Effector memory CD8-positive, alpha-beta T cell (primary cell): Measurements from ENCODE around the gene TUT4.
A peak's percentile ranks its signal among the peaks of the same experiment; 100 is the strongest.
"Not testable (repeated sequence)": the region's sequence is repeated elsewhere in the genome, so short reads cannot be mapped to it uniquely, and the experiment has no call there.

Experiments used
- ATAC-seq: fragments of 150-1000 bp; cut with Tn5 transposase; replicated peaks from 2 replicates; pipeline ENCODE4 v1.10.0; 2021; ENCODE audit warnings: mild to moderate bottlenecking, moderate library complexity
- DNase-seq, 3 experiments: peaks; one replicate each; pipeline ENCODE4 v3.0.0; 2021
- H3K27ac Mint-ChIP-seq, 2 donors: one replicate each; pipeline ENCODE4 v1.8.0; 2022; ENCODE audit warnings: mild to moderate bottlenecking in 2 of 2, mixed read lengths in 2 of 2, moderate library complexity in 2 of 2
- H3K27me3 Mint-ChIP-seq, 2 donors: one replicate each; pipeline ENCODE4 v1.8.0; 2022; ENCODE audit warnings: mixed read lengths in 2 of 2
- H3K36me3 Mint-ChIP-seq: one replicate; pipeline ENCODE4 v1.8.0; 2022; ENCODE audit warnings: mild to moderate bottlenecking, moderate library complexity, mixed read lengths; ENCODE audit not compliant: insufficient read depth
- H3K4me1 Mint-ChIP-seq, 2 donors: one replicate each; pipeline ENCODE4 v1.8.0; 2022; ENCODE audit warnings: low read depth in 2 of 2, mixed read lengths in 2 of 2
- H3K4me3 Mint-ChIP-seq, 2 donors: one replicate each; pipeline ENCODE4 v1.8.0; 2022; ENCODE audit warnings: mild to moderate bottlenecking in 2 of 2, mixed read lengths in 2 of 2, moderate library complexity in 2 of 2
- H3K9me3 Mint-ChIP-seq, 2 donors: one replicate each; pipeline ENCODE4 v1.8.0; 2022; ENCODE audit warnings: mixed read lengths in 2 of 2

TUT4 gene

DNA sequence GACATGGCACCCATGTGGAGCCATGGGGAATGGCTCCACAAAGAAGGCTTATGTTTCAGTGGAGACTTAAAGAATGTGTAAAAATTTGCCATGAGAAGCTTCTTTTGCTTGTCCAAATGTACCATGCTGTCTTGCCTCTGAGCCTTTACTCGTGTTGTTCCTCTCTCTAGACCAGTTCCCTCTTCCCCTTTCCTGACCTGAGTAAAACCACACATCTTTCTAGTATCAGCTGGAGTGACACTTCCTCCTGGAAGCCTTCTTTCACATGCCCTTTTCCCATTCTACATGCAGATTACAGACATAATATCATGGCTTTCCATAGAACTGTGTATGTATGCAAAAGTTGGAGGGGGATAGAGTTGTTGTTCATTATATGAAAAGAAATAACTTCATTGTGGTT is 35.6 kb upstream of the TUT4 start:
- Mint-ChIP-seq H3K36me3 (no peaks in the 10 kb centered on the region), H3K9me3 (no peaks in the 10 kb centered on the region), H3K27ac (no peak overlapping the region), H3K27me3 (no peaks in the 10 kb centered on the region), H3K4me1 (no peaks in the 10 kb centered on the region), H3K4me3 (no peak overlapping the region)
- ATAC-seq (no peak), DNase-seq (no peak)

DNA sequence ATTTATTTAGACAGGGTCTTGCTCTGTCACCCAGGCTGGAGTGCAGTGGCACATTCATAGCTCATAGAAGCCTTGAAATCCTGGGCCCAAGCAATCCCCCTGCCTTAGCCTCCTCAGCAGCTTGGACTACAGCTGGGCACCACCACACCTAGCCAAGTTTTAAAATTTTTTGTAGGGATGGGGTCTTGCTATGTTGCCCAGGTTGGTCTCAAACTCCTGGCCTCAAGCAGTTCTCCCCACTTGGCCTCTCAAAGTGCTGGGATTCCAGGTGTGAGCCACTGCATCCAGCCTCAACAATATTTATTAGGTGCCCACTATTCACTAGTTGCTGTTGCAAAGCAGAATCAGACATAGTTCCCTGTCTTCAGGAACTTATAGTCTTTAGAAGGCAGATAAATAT is 35.1 kb upstream of the TUT4 start:
- ATAC-seq (no peak), DNase-seq (no peak)
- no peak overlapping the region for H3K27ac Mint-ChIP-seq
- no peak overlapping the region for H3K4me3 Mint-ChIP-seq
- no peaks in the 10 kb centered on the region for H3K27me3 Mint-ChIP-seq
- no peaks in the 10 kb centered on the region for H3K4me1 Mint-ChIP-seq
- peaks cover under 1% of the 10 kb centered on the region for H3K36me3 Mint-ChIP-seq
- no peaks in the 10 kb centered on the region for H3K9me3 Mint-ChIP-seq

DNA sequence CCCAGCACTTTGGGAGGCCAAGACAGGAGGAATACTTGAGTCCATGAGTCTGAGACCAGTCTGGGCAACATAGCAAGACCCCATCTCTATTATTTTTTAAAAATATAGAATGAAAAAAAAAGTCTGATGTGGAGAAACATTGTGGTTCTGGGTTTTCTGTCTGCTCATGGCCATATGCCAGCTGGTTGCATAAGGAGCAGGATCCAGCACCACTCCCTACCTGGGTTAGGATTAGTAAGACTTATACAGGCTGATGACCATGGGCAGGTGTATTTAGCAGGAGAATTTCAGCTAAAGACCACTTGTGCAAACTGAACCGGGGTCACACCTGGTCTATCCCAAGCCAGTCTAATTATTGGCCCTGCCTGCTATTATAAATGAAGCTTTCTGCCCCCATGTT is 32.6 kb upstream of the TUT4 start:
- H3K4me1 Mint-ChIP-seq: no peaks in the 10 kb centered on the region
- ATAC-seq (no peak), DNase-seq (no peak)
- no peaks in the 10 kb centered on the region for H3K9me3 Mint-ChIP-seq
- no peak overlapping the region for H3K27ac Mint-ChIP-seq
- H3K27me3 Mint-ChIP-seq: no peaks in the 10 kb centered on the region
- no peak overlapping the region for H3K4me3 Mint-ChIP-seq
- peaks cover 4% of the 10 kb centered on the region for H3K36me3 Mint-ChIP-seq

DNA sequence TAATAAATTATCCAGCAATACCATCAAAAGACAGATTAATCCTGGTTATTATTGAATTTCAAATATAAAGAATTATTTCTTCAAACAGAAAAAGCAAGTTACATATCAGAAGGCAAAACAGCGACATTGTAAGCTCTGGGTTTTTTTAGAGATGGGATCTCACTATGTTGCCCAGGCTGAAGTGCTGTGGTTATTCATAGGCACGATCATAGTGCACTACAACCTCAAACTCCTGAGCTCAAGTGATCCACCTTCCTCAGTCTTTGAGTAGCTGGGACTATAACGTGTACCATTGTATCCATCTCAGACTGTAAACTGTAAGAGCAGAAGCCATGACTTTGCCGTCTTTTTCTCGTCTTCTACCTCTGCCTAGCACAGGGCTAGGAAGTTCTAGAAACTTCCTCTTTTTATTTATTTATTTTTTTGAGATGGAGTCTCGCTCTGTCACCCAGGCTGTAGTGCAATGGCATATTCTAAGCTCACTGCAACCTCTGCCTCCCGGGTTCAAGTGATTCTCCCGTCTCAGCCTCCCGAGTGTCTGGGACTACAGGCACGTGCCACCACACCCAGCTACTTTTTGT is 29.3 kb upstream of the TUT4 start:
- H3K4me3 Mint-ChIP-seq: no peak overlapping the region
- H3K4me1 Mint-ChIP-seq: peaks cover 7 to 13% of the 10 kb centered on the region in 2 donors
- peaks cover 4% of the 10 kb centered on the region for H3K36me3 Mint-ChIP-seq
- H3K27ac Mint-ChIP-seq: no peak overlapping the region
- DNase-seq: no peak
- H3K9me3 Mint-ChIP-seq: no peaks in the 10 kb centered on the region
- no peak for ATAC-seq
- no peaks in the 10 kb centered on the region for H3K27me3 Mint-ChIP-seq

DNA sequence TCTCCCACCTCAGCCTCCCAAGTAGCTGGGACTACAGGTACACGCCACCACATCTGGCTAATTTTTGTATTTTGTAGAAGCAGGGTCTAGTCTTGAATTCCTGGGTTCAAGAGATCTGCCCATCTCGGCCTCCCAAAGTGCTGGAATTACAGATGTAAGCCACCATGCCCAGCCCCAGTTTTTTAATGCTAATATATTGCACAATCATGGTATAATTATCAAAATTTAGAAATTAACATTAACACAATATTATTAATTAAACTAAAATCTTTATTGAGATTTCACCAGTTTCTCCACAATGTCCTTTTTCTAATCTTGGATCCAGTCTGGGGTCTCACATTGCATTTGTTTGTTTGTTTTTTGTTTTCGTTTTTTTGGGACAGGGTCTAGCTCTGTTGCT is 27.4 kb upstream of the TUT4 start:
- H3K27ac Mint-ChIP-seq: no peak overlapping the region
- H3K4me3 Mint-ChIP-seq: no peak overlapping the region
- H3K27me3 Mint-ChIP-seq: no peaks in the 10 kb centered on the region
- peaks cover 4% of the 10 kb centered on the region for H3K36me3 Mint-ChIP-seq
- peaks cover 7 to 15% of the 10 kb centered on the region in 2 donors for H3K4me1 Mint-ChIP-seq
- DNase-seq (no peak), ATAC-seq (no peak)
- H3K9me3 Mint-ChIP-seq: no peaks in the 10 kb centered on the region

DNA sequence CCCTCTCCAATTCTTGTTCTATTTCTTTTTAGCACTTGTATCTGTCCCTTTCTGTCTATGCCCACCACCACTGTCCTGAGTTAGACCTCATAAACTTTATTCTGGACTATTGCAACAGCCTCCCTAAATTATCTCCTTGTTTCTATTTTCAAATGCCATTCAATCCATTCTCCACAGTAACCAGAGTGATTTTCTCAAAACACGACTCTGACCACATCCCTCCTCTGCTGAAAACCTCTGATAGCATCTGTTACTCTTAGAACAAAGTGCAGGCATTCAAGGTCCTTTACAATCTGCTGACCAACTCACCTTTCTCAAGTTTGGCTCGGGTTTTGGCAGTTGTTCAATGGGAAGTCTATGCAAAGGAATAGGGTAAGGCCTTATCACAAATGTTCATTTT is 26.5 kb upstream of the TUT4 start:
- Mint-ChIP-seq H3K4me1 (peaks cover 7 to 17% of the 10 kb centered on the region in 2 donors), H3K9me3 (no peaks in the 10 kb centered on the region), H3K27ac (peak overlapping the region in 1 of 2 donors; percentile 33), H3K27me3 (no peaks in the 10 kb centered on the region), H3K36me3 (peaks cover 4% of the 10 kb centered on the region), H3K4me3 (no peak overlapping the region)
- ATAC-seq: no peak
- no peak for DNase-seq

DNA sequence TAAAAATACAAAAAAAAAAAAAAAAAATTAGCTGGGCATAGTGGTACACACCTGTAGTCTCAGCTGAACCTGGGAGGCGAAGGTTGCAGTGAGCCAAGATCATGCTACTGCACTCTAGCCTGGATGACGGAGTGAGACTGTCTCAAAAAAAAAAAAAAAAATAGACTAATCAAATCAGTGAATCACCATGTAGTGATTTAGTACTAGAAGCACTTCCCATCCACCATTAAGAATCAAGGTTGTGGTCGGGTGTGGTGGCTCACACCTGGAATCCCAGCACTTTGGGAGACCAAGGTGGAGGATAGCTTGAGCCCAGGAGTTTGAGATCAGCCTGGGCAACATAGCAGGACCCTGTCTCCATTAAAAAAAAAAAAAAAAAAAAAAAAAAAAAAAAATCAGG is 25.2 kb upstream of the TUT4 start:
- ATAC-seq, DNase-seq, H3K4me3 Mint-ChIP-seq, H3K36me3 Mint-ChIP-seq, H3K9me3 Mint-ChIP-seq, H3K27me3 Mint-ChIP-seq, H3K27ac Mint-ChIP-seq: not testable (repeated sequence)
- H3K4me1 Mint-ChIP-seq: peaks cover 7 to 17% of the 10 kb centered on the region in 2 donors

DNA sequence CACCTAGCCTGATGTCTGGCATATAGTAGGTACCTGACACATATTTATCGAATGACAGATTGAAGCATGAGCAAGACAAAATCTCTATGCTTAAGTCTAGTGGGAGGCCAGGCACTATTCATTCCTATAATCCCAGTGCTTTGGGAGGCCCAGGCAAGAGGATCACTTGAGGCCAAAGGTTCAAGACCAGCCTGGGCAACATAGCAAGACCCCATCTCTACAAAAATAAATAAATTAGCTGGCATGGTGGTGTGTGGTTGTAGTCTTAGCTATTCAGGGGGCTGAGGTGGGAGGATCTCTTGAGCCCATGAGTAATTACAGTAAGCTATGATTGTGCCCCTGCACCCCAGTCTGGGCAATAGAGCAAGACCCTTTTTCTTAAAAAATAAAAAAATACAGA is 23.2 kb upstream of the TUT4 start:
- Mint-ChIP-seq H3K9me3 (no peaks in the 10 kb centered on the region), H3K4me1 (peaks cover 10 to 17% of the 10 kb centered on the region in 2 donors), H3K27ac (no peak overlapping the region), H3K36me3 (peaks cover 4% of the 10 kb centered on the region), H3K27me3 (no peaks in the 10 kb centered on the region), H3K4me3 (no peak overlapping the region)
- no peak for DNase-seq
- ATAC-seq: no peak

DNA sequence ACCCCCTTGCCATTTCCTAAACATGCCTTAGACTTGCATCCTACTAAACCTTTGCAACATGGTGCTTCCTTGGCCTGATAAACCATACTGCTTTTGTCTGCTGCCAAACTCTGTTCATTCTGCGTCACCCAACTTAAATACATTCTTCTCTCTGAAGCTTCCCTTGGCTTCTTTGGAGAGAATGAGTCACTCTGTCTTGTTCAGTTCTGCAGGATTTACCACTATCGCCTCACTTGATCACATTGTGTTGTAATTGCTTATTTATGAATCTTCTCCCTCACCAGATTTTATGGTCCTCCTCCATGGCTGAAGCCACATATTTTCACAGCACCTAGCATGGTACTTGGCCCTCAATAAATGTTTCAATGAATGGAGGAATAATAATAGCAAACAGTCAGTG is 21.7 kb upstream of the TUT4 start:
- ATAC-seq: no peak
- Mint-ChIP-seq H3K4me3 (no peak overlapping the region), H3K9me3 (no peaks in the 10 kb centered on the region), H3K36me3 (peaks cover 4% of the 10 kb centered on the region), H3K27ac (no peak overlapping the region), H3K27me3 (no peaks in the 10 kb centered on the region), H3K4me1 (peaks cover 9 to 13% of the 10 kb centered on the region in 2 donors)
- no peak for DNase-seq

DNA sequence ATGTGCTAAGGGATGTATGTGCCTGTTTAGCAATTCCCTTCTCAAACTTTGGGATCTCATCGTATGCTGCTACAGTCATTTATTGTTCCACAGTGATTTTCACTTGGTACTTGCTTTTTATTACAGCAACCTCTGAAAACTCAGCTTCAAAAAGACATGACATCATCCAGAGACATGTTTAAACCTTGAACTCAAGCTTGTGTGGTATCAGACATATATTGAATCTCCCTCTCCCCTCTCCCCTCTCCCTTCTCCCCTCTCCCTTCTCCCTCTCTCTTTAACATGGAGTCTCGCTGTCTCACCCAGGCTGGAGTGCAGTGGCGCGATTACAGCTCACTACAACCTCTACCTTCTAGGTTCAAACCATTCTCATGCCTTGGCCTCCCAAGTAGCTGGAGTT is 19.5 kb upstream of the TUT4 start:
- peaks cover 7 to 10% of the 10 kb centered on the region in 2 donors for H3K4me1 Mint-ChIP-seq
- H3K36me3 Mint-ChIP-seq: peaks cover 4% of the 10 kb centered on the region
- no peaks in the 10 kb centered on the region for H3K9me3 Mint-ChIP-seq
- H3K4me3 Mint-ChIP-seq: no peak overlapping the region
- ATAC-seq (no peak), DNase-seq (no peak)
- H3K27ac Mint-ChIP-seq: no peak overlapping the region
- no peaks in the 10 kb centered on the region for H3K27me3 Mint-ChIP-seq

DNA sequence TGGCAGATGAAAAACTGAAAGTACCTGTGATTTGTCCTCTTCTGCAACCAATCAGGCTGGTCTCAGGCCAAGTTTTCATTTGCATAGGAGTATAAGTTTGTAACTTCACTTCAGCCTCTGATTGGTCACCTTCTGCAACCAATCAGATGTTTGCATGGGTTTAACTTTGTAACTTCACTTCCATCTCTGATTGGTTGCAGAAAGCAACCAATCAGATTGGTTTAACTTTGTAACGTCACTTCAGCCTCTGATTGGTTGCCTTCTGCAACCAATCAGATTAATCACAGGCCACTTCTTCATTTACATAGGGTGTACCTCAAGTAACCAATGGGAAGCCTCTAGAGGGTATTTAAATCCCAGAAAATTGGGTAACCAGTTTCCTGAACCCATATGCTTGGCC is 18.9 kb upstream of the TUT4 start:
- H3K9me3 Mint-ChIP-seq: no peaks in the 10 kb centered on the region
- ATAC-seq (no peak), DNase-seq (no peak)
- peaks cover 7 to 10% of the 10 kb centered on the region in 2 donors for H3K4me1 Mint-ChIP-seq
- no peak overlapping the region for H3K27ac Mint-ChIP-seq
- no peaks in the 10 kb centered on the region for H3K27me3 Mint-ChIP-seq
- H3K4me3 Mint-ChIP-seq: no peak overlapping the region
- H3K36me3 Mint-ChIP-seq: peaks cover 4% of the 10 kb centered on the region

DNA sequence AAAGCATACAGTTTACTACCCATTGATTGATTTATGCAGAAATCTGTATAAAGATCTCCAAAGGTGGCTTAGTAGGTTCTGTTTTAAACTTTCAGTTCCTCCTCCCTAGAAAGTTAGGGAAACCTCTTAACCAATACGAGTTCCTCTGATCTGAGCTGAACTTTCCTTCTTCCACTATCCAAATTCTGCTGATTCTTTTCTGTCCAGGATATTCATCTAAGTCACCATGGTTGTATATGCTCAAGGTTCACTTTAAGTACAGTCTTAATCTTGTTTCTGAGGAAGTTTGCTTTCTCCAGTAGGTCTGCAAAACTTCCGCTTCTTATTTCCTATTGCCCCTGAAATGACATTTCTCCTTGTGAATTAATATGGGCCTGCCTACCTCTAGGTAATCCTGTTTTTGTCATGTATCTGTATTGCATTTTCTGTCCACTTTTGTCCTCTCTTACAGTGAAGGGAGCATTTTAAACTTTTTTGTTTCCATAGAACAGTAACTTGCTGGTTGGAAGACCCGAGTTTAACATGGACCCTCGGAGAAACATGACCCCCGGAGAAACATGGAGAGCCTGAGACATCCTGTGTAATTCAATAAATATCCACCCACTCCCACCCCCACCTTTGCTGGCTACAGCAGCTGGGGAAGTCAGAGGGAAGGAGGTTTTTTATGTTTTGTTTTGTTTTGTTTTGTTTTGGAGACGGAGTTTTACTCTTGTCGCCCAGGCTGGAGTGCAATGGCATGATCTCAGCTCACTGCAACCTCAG is 16.7 kb upstream of the TUT4 start:
- Mint-ChIP-seq H3K9me3 (no peaks in the 10 kb centered on the region), H3K36me3 (peaks cover 4% of the 10 kb centered on the region), H3K4me1 (peaks cover 6 to 7% of the 10 kb centered on the region in 2 donors), H3K27me3 (no peaks in the 10 kb centered on the region), H3K4me3 (no peak overlapping the region), H3K27ac (peak overlapping the region in 1 of 2 donors; percentile 8)
- no peak for DNase-seq
- ATAC-seq: no peak

DNA sequence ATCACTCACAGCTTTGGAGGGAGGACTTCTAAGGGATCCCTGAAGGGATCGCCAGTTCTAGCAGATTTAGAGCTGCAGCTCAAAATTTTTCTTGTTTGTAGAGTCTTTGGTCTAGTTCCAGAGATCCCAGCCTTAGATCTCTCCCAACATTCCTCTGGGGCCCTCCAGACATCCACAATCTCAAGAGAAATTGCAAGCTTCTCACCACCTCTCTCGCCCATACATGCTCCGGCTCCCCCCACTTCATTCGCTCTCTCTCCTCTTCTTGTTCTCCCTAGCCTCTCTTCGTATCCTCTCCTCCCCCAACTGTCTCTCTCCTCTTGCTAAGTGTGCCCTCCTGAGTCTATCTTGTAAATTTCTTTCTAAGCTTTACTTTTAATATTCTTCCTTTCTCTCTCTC is 15.1 kb upstream of the TUT4 start:
- no peaks in the 10 kb centered on the region for H3K9me3 Mint-ChIP-seq
- no peaks in the 10 kb centered on the region for H3K27me3 Mint-ChIP-seq
- peak overlapping the region in 1 of 2 donors; percentile 41 for H3K27ac Mint-ChIP-seq
- H3K36me3 Mint-ChIP-seq: peaks cover 10% of the 10 kb centered on the region
- H3K4me3 Mint-ChIP-seq: no peak overlapping the region
- H3K4me1 Mint-ChIP-seq: peaks cover 6 to 7% of the 10 kb centered on the region in 2 donors
- DNase-seq (no peak), ATAC-seq (no peak)

DNA sequence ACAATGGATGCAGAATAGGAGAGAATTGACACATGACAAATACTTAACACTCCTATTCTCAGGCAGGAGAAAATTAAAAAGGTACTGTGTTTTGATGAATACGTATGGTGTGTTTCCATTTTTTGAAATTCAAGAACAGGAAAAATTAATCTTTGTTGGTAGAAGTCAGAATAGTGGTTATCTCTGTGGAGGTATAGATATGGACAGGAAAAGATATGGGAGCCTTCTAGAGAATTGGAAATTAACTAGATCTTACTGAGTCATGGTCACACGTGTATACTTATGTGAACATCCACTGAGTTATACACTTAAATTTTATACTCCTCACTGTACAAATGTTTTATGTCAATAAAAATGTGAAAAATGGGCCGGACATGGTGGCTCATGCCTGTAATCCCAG is 9.9 kb upstream of the TUT4 start:
- H3K27me3 Mint-ChIP-seq: no peaks in the 10 kb centered on the region
- ATAC-seq (no peak), DNase-seq (no peak)
- H3K4me1 Mint-ChIP-seq: peaks cover 0 to under 1% of the 10 kb centered on the region in 2 donors
- no peaks in the 10 kb centered on the region for H3K9me3 Mint-ChIP-seq
- H3K27ac Mint-ChIP-seq: no peak overlapping the region
- H3K4me3 Mint-ChIP-seq: no peak overlapping the region
- peaks cover 10% of the 10 kb centered on the region for H3K36me3 Mint-ChIP-seq
